GM21786 (cell line): Measurements from ENCODE around the gene PPFIBP2.

ENCODE experiments used
- ATAC-seq: cut with Tn5 transposase; IDR thresholded peaks from one replicate; pipeline ENCODE4 v1.9.1; 2021; ENCODE audit not compliant: unreplicated experiment

Gene PPFIBP2

DNA sequence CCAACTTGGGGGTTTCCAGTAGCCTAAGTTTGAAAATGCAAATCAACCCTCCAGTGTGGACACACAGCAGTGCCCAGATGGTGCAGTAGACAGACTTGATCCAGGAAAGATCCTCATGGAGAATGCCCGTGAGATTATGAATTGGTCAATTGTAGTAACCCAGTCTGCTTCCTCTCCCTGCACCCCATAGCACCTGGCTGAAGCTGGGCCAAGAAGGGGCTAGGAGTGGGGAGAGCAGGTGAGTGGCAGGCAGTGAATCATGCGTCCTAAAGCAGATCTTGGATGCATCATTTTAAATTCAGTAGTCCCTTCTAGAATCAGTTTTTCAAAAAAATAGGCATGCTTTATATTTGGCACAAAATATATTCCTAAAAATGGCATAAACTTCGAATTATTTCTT, 107.3 kb downstream of the PPFIBP2 start:
- no peak for ATAC-seq

DNA sequence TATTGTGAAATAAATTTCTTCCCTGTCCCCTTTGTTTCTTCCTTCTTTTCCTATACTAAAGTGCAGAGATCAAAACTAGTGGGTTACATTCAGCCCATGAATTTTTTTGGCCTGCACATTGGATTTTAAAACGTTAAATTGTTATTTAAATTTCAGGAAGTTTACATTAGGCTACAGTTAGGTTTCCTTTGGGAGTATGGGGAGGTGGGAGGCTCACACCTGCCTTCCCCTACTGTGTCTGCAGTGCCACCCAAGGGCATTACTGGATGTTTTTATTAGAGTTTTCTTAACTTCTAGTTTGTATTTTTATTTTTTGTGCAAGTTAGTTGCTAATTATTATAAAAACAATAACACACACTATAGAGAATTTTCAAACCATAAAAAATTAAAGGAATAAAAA, 107.8 kb downstream of the PPFIBP2 start:
- no peak for ATAC-seq

DNA sequence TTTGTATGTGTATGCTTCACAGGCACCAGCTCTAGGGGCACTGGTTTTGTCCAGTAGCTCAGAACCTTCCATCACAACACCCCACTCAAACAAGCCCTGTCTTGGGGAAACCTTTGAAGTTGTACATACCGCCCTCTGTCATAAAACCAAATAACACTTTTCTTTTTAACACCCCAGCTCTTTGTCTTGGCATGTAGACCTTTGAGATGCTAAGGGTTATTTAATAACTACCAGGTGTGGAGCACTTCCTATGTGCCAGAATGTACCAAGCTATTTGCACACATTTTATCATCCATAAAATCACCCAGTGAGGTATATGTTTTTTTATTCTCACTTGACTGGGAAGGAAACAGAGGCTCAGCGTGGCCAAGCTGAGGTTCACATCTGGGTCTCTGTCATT, 108.9 kb downstream of the PPFIBP2 start:
- no peak for ATAC-seq

DNA sequence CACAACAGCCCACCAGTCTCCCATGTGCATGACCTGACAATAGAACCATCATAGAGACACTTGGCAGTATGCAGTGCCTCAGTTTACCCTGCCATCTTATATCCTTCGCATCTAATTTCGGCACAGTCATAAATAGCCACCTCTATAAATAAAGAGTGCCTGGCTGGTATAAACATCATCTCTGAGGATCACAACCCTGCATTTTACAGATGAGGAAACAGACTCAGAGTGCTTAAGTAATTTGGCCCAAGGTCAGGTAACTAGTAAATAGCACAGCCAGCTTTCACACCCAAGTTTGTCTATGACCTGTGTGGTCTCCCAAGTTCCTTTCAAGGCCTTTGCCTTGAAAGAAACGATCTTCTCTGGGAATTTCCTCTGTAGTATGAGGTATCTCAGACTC, 114.9 kb downstream of the PPFIBP2 start:
- ATAC-seq = no peak

DNA sequence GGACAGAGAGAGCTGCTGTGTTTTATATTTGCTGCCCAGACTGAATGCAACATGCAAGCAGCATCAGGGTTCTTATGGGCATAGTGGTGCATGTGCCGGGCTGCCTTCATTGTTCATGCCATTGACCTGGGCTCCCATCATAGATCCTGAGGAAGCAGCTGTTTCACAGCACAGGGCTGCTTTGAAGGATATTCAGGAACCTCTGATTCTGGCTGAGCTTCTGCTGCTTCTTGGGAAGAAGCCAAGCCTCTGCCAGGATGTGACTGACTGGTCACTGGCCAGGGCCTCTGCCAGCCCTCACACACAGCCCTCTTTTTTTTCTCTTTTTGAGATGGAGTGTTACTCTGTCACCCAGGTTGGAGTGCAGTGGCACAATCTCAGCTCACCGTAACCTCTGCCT, 116.2 kb downstream of the PPFIBP2 start:
- ATAC-seq = no peak

DNA sequence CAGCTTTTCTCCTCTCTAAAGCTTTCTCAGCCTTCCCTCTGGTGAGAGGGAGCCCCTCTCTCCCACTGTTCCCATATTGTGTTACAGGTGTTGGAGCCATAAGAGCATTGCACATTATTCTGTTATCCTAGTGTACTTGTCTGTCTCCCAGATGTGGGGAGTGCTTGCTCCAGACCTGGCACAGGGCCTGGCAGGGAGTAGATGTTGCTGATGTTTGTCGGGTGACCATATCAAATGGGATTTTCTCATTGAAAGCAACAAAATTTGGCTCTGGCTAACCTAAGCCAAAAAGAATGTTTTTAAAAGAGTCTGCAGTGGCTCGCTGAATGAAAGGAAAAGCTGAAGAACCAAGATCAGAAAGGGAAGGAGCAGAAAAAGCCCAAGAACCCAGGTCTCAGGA, 118.4 kb downstream of the PPFIBP2 start:
- no peak for ATAC-seq

DNA sequence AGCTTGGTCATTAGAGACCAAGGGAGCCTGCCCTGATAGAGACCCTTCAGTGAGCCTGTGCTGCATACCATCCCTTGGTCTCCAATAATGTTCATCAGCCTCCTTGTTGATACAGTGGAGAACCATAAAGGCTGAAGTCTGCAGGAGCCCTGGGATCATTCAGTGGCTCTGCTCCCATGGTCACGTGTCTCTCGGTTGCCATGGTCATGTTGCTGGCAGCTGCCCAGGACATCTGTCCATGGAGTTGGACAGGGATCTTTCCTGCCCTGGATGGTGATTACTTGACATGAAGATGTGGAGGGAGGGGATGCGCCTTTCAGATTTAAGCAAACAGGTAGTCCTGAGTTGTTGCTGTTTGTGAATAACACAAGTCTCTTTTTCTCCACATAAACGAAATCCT, 121.3 kb downstream of the PPFIBP2 start:
- no peak for ATAC-seq

DNA sequence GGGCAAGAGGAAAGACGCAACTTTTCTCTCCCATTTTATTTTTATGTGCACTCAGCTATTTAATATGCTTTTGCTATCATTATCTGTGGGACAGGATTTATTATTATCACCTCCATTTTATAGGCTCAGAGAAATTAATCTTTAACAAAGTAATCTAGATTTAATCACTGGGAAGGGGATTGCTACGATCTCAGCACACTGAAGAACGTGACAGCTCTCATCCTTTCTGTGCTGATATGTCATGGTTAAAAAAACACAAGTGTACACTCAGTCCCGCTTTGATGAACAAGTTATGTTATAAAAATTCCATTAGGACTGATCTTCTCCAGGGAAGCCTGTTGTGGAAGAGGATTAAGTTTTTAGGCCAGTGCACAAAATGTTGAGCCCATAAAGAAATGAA, 121.9 kb downstream of the PPFIBP2 start:
- ATAC-seq = no peak

DNA sequence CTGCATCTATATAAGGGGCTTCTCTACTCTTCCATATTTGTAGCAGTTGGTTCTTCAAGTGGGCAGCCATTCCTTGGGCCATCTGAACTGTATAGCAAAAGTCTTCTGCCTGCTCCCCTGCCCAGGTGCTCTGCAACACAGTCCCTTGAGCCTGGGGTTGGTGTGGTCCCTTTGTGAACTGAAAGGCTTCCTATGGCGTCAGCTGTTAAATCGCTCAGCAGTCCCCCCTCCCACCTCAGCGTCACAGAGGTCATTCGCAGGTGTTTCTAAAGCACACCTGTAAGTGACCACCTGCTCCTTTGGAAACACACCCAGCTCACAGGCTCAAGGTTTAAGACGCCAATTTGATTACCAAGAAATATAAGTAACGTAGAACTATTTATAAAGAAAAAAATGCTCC, 122.6 kb downstream of the PPFIBP2 start:
- ATAC-seq = no peak

DNA sequence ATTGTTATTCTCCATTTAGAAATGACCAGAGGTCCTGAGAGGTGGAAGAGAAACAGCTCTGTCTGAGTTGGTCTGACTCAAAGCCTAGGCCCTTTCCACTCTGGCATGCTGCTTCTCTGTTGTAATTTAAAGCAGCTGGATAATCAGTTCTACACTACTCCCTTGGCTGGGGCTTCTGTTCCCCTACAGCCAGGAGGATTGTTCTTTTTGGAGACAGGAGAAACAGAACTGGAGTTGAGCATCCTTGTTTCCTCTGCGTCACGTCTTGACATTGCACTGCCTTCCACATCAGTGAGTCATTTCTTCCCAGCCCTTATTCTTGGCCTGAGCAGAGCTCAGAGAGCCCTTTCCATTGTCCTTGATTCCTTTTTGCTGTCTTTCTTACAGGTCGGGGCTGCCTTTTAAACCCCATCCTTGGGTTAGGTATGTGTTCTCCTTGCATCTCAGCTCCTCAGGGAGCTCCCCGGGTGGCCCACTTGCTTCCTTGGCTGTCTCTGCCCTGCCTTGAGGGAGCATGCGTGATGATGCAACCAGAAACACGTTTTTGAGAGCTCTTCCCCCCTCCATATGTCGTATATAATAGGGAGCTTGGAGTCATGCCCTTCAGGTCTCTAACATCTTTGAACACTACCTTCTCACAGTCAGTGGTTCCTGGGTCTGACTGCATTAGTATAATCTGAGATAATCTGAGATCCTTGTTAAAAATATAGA, 123.8 kb downstream of the PPFIBP2 start:
- no peak for ATAC-seq

DNA sequence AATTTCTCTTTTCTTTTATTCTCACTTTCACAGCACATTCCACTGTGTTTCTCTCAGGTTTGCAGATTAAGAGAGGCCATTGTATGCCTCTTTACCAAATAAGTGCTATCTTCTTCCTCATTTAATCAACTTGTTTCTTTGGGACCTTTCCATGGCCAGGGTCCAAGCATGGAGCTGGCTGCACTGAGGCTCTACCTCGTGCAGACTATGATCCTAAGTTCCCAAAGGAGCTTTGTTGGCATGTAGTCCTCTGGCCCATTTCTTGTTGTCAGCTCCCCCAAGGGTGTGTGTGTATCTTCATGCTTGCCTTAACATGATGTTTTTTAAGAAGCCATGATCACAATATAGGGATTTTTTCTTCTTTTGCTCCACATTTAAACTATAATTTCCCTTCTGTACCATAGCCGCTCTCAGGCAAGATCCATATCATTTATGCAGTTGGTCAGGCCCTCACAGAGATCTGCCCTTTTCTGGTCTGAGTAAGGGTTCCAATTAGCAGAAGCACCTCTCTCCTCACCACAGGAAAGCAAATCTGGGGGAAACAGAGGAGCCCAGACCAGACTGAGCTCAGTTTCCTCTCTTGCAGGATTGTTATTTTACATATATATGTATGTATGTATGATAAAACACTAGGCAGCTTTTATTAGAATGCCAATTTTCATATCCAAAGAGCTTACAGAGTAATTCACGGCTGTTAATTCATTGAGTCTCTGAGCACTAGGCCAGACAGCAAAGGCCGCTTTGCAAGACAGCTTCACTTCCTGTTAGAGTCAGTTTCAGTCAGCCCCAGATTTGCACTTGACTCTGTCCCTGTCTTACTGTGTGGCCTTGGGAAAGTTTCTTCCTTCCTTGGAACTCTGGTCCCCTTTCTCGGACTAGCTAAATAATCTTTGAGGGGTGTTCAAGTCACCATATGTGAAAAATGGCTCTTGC, 125.2 kb downstream of the PPFIBP2 start:
- peak; percentile 71 for ATAC-seq

DNA sequence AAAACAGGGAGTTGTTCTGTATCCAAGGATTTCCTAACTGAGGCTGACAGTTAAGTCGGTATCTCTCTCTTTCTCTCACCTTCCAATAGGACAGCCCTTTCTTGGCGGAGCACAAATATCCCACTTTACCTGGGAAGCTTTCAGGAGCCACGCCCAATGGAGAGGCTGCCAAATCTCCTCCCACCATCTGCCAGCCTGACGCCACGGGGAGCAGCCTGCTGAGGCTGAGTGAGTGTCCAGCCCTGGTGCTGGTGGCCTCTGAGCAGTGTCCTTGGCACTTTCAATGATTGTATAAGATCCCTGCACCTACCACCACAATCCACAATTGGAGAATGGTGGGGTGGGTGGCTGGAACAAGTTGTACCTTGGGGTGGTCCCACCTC, 125.8 kb downstream of the PPFIBP2 start:
- no peak for ATAC-seq

DNA sequence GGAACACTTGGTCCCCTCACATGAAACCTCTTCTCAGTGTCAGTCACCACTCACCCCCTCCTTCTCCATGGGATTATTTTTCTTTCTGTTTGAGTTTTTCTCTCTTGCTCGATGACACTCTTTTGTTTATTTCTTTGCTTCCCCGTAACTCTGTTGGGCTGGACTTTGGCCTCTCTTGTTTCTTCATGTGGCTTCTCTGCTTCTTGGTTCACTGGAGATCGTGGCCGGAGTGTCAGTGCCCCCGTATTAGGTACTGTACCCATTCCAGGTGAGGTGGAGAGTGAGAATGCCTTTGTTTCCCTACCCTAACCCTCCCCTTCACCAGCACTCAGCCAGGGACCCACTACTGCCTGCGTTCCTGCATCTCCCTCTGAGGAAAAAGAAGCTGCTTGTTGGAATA, 127.0 kb downstream of the PPFIBP2 start:
- ATAC-seq = no peak

DNA sequence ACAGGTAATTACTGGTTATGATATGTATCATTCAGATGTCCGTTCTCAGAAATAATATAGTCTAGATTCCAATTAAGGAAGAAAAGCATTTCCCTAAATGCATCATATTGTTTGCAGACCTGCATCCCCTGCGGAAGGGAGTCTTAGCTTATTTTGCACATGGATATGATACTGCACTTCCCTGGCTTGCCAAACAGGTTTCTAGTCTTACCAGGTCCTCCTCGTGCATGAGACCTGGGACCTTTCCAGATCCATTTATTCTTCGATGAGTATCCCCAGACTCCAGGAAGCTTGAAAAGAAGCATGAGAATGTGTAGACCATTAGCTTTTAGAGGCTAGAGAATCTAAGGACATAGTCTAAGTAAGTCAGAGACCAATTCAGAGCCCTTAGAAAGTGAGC, 128.9 kb downstream of the PPFIBP2 start:
- no peak for ATAC-seq

DNA sequence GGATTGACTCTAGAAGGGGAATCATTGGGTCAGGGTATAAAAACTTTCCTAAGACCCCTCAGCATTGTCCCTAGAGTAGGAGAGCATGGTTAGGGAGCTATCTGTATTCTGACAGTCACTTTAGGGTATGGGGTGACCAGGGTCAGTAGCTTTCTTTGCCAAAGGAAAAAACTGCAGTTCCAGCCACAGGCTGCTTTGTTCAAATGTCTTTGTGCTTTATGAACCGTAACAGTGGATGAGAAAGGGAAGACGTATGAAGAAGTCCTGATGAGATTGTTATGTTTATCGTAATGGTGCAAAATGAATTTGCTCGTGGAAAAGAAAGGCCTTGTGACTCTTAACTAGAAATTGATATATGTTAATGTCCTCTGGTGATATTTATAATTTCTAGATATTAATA, 129.5 kb downstream of the PPFIBP2 start:
- no peak for ATAC-seq

DNA sequence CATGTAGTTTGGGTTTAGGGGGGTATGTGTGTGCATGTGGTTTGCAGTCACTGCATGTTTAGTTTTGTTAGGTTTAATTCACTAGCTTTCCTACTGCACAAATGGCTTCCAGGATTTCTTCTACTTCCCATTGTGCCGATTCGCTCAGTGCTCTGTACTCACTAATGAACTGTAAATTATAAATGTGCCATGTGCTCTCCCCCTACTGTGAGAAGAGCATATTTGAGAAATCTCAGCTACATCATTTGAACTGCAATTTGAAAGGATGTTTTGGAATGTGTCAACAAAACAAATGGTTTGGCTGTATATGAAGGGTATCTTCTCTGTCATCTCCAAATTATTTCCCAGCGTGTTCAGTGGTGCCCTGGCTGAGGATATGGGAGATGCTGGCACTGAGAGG, 131.4 kb downstream of the PPFIBP2 start:
- no peak for ATAC-seq

DNA sequence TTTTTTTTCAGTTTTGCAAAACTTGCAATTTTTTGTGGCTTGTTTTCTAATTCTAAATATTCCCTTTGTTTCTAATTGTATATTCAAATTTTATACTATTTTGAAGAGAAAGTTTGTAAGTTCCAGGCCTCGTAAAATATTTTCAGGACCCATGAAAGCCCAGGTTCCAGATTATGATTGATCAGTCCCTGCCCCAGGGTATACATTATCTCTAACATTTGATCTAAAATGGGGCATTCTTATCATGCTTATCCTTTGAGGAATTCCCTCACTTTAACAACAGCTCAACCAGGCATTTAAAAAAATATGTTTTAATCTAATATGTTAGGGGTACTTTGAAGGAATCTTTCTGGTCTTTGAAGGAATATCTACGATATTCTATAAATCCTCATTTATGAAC, 133.1 kb downstream of the PPFIBP2 start:
- ATAC-seq = no peak

DNA sequence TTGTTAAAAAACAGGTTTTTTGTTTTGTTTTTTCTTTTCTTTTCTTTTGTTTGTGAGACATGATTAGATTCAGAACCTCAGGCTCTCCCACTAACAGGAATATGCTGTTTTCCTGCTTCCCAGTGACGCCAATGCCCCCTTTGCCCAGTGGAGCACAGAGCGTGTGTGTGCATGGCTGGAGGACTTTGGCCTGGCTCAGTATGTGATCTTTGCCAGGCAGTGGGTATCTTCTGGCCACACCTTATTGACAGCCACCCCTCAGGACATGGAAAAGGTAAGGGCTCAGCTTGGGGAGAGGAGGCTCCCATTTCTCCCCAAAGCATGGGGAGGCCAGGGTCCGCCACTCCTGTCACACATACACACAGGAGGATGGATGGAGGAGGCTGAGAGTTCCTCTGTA, 134.5 kb downstream of the PPFIBP2 start:
- no peak for ATAC-seq

DNA sequence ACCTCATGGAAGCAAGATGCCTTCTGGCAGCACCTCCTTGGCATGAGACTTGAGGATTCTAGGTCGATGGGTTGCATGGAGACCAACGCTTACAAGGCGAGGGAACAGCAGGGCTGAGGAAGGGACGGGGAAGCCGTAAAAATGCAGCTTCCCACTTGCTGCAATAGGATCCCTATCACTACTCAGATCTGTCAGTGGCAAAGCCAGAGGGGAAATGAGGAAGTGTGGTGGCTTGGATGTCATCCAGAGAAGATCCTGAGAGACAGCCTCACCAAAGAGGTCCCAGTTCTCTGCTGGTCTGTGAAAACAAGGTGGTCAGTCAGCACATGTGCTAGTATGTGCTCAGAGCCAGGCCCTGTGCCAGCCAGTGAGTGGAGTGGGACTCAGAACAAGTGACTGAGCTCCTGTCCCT, 137.3 kb downstream of the PPFIBP2 start:
- no peak for ATAC-seq

DNA sequence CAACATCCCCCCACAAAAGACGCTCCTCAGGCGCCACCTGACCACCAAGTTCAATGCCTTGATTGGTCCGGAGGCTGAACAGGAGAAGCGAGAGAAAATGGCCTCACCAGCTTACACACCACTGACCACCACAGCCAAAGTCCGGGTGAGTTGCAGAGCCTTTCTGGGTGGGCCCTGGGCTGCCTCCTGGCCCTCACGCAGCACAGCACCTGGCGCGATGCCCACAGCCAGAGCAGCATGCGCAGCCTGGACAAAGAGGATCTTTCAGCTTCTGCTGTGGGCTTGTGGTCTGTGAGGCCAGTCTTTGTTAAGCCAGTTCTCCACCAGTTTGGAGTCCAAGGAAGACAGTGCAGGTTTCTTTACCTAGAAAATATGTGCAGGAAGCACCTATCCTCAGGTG, 137.9 kb downstream of the PPFIBP2 start:
- ATAC-seq = no peak

DNA sequence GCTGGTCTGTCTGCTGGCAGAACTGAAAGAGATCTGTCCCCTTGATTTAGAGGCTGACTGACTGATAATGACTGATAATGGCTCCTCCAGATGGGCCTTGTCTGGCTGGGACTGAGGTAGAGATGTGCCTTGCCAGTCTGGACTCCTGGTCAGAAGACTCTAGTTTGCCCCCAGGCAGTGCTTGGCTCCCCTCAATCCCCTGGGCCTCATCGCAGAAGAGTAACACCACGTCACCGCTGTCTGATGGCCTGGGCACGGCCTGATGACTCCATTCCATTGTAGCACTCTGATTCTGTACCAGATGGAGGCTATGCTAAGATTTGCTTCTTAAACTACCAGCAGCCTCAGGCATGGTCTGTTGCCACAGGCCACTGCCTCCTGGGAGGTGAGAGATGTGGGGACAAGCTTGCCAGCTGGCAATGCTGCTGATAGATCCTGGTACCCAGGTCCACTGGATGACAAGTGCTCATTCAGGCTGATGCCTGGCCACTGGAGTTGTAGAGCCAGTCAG, 140.5 kb downstream of the PPFIBP2 start:
- ATAC-seq = no peak
